Endothelial cell (in vitro differentiated cells): ENCODE data around the gene CLK3. TPM values are rescaled to one million over a fixed set of nuclear protein-coding genes. Genes with fewer than 3 reads are reported as not detected.
A peak's percentile ranks its signal among the peaks of the same experiment; 100 is the strongest.

Experiments
- DNase-seq: peaks from one replicate; pipeline ENCODE4 v3.0.0; 2021; ENCODE audit warnings: low spot score
- H3K27ac Mint-ChIP-seq: one replicate; pipeline ENCODE4 v1.8.0; 2021; ENCODE audit warnings: mixed read lengths, inconsistent platforms; ENCODE audit not compliant: unreplicated experiment
- H3K27me3 Mint-ChIP-seq: one replicate; pipeline ENCODE4 v1.8.0; 2021; ENCODE audit warnings: mild to moderate bottlenecking, moderate library complexity, mixed read lengths, inconsistent platforms; ENCODE audit not compliant: unreplicated experiment
- H3K36me3 Mint-ChIP-seq: one replicate; pipeline ENCODE4 v1.8.0; 2021; ENCODE audit warnings: mild to moderate bottlenecking, low read depth, mixed read lengths, inconsistent platforms; ENCODE audit not compliant: unreplicated experiment
- H3K4me1 Mint-ChIP-seq: one replicate; pipeline ENCODE4 v1.8.0; 2021; ENCODE audit warnings: mild to moderate bottlenecking, mixed read lengths, inconsistent platforms; ENCODE audit not compliant: unreplicated experiment
- H3K4me3 Mint-ChIP-seq: one replicate; pipeline ENCODE4 v1.8.0; 2021; ENCODE audit warnings: mild to moderate bottlenecking, mixed read lengths, inconsistent platforms; ENCODE audit not compliant: unreplicated experiment
- H3K9me3 Mint-ChIP-seq: one replicate; pipeline ENCODE4 v1.8.0; 2021; ENCODE audit warnings: mixed read lengths, inconsistent platforms; ENCODE audit not compliant: unreplicated experiment
- long read RNA-seq: library from polyadenylated mRNA; unstranded; transcript quantifications from one replicate; pipeline ENCODE4 v2.0.0, GENCODE V29; 2020; ENCODE audit not compliant: unreplicated experiment
- total RNA-seq: library from RNA; stranded (reverse); fragmentation: NEBNext Ultra II Directional; extraction: Animal tissue kit (Norgen Biotek cat#: 25700); gene quantifications from one replicate; pipeline ENCODE4 v1.2.1, GENCODE V29; 2021; ENCODE audit not compliant: unreplicated experiment
- TF ChIP-seq, protein P1 (sequence below): fragments of 200-600 bp; sonication (generic); IDR thresholded peaks from one replicate; pipeline ENCODE4 v1.5.0; 2021; ENCODE audit warnings: antibody characterized with exemption; ENCODE audit not compliant: unreplicated experiment

The CLK3 gene
- total RNA-seq = 81.7 TPM
- long read RNA-seq, transcript CLK3-202 (13 exons, 2,621 nt) = major isoform, 32 of 43 reads
- long read RNA-seq, partial matches to known transcripts = 3 of 43 reads
- long read RNA-seq, other reads (novel, unspliced or antisense) = 8 of 43 reads

DNA sequence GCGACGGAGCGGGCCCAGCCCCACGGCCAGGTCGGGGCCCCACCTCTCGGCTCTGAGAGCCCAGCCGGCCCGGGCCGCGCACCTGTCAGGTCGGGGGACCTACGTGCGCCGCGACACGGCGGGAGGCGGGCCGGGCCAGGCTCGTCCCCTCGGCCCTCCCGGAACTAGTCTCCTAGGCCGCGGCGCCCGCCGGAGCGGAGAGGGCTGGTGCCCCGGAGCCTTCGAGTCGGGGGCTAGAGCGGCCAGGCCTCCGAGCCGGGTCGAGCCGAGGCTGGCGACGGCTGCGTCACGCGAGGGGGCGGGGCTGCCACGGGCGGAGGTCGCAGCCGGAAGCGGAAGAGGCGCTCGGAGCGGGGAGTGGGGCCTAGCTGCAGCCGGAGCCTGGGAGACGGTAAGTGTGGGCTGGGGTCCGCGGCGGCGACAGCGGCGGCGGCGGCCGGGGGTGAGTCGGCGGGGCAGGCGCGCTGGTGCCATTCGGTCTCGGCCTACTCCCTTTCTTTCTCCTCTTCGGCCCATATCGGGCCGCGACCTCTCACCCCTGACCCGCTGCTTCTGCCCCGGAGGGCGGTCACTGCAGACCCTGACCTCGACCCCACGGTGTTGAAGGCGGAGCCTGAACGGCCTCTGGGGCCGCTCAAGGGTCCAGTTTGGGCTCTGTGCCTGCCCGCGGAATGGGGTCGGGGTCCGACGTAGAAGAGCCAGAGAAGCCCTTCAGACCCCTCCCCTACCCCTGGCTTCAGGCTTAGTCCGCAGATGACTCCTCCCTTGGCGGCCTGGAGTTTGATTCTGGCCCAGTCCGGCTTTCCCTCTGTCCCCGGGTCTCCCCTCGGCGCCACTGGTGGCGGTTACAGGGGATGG is at the start of gene CLK3:
TSS of gene CLK3 (plus strand) at position 329 of the 858 bp plus-strand sequence. CDS start 3,361 bp downstream, outside the sequence.
- Mint-ChIP-seq H3K27me3 (peaks cover 28% of the 10 kb centered on the region), H3K27ac (peak within 1 kb of the TSS; percentile 89), H3K9me3 (no peaks in the 10 kb centered on the region), H3K4me1 (peaks cover 29% of the 10 kb centered on the region), H3K4me3 (peak within 1 kb of the TSS; percentile 94), H3K36me3 (peaks cover 20% of the 10 kb centered on the region)
- DNase-seq = peak; percentile 98
- TF ChIP-seq, protein P1, sequence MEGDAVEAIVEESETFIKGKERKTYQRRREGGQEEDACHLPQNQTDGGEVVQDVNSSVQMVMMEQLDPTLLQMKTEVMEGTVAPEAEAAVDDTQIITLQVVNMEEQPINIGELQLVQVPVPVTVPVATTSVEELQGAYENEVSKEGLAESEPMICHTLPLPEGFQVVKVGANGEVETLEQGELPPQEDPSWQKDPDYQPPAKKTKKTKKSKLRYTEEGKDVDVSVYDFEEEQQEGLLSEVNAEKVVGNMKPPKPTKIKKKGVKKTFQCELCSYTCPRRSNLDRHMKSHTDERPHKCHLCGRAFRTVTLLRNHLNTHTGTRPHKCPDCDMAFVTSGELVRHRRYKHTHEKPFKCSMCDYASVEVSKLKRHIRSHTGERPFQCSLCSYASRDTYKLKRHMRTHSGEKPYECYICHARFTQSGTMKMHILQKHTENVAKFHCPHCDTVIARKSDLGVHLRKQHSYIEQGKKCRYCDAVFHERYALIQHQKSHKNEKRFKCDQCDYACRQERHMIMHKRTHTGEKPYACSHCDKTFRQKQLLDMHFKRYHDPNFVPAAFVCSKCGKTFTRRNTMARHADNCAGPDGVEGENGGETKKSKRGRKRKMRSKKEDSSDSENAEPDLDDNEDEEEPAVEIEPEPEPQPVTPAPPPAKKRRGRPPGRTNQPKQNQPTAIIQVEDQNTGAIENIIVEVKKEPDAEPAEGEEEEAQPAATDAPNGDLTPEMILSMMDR = no peak

DNA sequence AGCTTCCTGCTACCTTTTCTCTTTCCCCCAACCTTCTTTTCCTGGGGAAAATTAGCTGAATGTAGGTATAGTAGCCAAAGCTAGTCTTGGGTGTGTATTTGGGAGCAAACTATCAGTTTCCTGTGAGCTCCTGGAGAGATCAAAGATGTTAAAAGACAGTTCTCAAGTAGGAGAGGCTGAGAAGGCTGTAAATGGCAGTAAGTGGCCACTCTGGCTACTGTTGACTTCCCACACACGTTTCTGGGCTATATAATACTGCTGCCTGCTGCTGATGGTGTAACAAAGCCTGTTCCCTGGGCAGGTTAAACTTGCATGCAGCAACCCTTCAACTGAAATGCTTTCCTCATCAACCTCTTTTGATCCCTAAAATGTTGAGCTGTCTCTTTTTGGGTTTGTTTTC is 47.0 kb upstream of the CLK3 start:
- no peaks in the 10 kb centered on the region for H3K9me3 Mint-ChIP-seq
- peaks cover 15% of the 10 kb centered on the region for H3K36me3 Mint-ChIP-seq
- DNase-seq = no peak
- H3K4me1 Mint-ChIP-seq = peaks cover 39% of the 10 kb centered on the region
- no peak overlapping the region for H3K27ac Mint-ChIP-seq
- peaks cover 1% of the 10 kb centered on the region for H3K27me3 Mint-ChIP-seq
- no peak overlapping the region for H3K4me3 Mint-ChIP-seq
- TF ChIP-seq, protein P1 = no peak

DNA sequence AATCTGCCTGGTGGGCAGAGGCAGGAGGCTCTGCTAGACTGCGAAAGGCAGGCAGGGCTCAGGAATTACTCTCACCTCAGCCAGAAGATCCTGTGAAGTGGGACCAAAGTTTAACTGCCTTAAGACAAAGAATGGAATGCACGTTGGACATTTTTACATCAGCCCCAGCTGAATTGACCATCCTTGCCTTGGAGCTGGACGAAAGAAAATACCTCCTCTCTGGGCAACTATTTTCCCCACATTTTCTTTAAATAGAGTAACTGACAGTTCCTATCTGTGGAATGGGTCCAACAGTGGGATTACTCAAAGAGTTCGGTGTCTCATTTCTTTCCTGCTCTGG is 45.9 kb upstream of the CLK3 start:
- DNase-seq = no peak
- Mint-ChIP-seq H3K27me3 (peaks cover 1% of the 10 kb centered on the region), H3K4me1 (peaks cover 45% of the 10 kb centered on the region), H3K36me3 (peaks cover 24% of the 10 kb centered on the region), H3K9me3 (no peaks in the 10 kb centered on the region), H3K27ac (no peak overlapping the region), H3K4me3 (no peak overlapping the region)
- TF ChIP-seq, protein P1 = no peak

DNA sequence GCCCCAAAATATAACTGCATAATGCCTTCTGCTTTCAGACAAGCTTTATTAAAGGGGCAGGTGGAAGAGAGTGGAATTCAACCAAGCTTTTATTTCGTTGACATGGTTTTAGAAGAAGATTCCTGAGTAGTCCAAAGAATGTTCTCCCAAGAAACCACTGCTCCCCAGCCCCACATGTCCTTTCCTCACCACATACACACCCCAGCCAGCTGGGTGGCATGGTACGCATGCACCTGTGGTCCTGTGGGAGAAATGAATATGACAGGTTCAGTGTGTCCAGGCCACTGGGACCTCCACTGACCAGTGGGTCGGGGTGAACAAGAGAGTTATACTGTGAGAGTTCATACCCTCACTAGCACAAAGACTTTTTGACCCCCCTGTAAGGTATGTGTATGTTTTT is 44.4 kb upstream of the CLK3 start:
- Mint-ChIP-seq H3K27ac (no peak overlapping the region), H3K9me3 (no peaks in the 10 kb centered on the region), H3K36me3 (peaks cover 28% of the 10 kb centered on the region), H3K27me3 (peaks cover 1% of the 10 kb centered on the region), H3K4me3 (no peak overlapping the region), H3K4me1 (peaks cover 41% of the 10 kb centered on the region)
- TF ChIP-seq, protein P1 = no peak
- DNase-seq = no peak

DNA sequence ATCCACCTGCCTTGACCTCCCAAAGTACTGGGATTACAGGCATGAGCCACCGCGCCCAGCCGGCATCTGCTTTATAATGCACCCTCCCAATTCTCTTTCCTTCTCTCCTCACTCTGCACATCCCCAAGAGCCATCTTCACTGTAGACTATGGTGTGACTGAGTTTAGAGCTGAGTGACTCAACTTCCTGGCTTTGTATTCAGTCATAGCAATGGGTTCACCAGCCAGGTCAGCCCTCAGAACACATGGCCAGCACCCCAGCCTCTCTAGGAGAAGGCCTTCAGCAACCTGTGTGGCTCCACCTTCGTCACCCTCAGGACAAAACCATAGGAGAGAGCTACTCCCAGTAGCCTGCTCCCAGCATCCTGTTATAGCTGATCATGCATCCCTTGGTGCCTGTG is 41.6 kb upstream of the CLK3 start:
- DNase-seq = no peak
- H3K9me3 Mint-ChIP-seq = no peaks in the 10 kb centered on the region
- H3K4me1 Mint-ChIP-seq = peaks cover 23% of the 10 kb centered on the region
- H3K4me3 Mint-ChIP-seq = peak overlapping the region; percentile 77
- TF ChIP-seq, protein P1 = no peak
- H3K27me3 Mint-ChIP-seq = no peaks in the 10 kb centered on the region
- peaks cover 28% of the 10 kb centered on the region for H3K36me3 Mint-ChIP-seq
- peak overlapping the region; percentile 64 for H3K27ac Mint-ChIP-seq
